ENCODE measurements around the gene PABPN1L. TPM values are rescaled to one million over a fixed set of nuclear protein-coding genes. Genes with fewer than 3 reads are reported as not detected.

The PABPN1L gene
- total and polyA plus RNA-seq, 7 donors: 0.15 TPM; not detected in 6

DNA sequence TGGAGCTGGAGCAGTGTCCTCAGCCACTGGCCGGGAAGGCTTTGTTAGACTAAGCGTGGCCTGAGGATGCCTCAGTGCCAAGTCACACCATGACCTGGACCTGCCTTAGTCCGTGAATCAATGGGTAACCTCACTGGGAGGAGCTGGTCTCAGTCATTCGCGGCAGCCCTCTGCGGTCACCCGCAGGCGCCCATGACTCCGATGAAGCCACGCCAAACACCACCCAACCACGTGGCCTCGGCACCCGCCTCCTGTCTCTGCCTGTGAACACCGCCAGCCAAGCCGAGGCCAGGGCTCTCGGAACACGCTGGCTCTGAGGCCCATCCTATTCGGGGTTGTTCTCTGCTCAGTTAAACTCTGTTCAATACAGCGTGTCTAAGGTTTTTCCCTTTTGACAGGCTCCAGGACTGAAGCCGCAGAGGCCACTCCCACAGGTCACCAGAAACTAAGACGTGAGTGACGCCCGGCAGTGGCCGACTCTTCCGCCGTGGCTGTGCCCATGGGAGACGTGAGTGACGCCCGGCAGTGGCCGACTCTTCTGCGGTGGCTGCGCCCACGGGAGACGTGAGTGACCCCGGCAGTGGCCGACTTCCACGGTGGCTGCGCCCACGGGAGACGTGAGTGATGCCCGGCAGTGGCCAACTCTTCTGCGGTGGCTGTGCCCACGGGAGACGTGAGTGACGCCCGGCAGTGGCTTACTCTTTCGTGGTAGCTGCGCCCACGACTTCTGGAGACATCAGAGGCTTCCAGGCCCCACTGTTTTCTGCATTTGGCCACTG lies 16.8 kb upstream of the PABPN1L start:
- Histone ChIP-seq H3K4me1 (peaks cover 0 to 14% (median 0%) of the 10 kb centered on the region in 4 donors), H3K27me3 (peaks cover 4 to 43% (median 25%) of the 10 kb centered on the region in 3 donors), H3K27ac (no peak overlapping the region), H3K36me3 (no peaks in the 10 kb centered on the region), H3K4me3 (no peak overlapping the region), H3K9me3 (no peaks in the 10 kb centered on the region)
- TF ChIP-seq, protein P1, sequence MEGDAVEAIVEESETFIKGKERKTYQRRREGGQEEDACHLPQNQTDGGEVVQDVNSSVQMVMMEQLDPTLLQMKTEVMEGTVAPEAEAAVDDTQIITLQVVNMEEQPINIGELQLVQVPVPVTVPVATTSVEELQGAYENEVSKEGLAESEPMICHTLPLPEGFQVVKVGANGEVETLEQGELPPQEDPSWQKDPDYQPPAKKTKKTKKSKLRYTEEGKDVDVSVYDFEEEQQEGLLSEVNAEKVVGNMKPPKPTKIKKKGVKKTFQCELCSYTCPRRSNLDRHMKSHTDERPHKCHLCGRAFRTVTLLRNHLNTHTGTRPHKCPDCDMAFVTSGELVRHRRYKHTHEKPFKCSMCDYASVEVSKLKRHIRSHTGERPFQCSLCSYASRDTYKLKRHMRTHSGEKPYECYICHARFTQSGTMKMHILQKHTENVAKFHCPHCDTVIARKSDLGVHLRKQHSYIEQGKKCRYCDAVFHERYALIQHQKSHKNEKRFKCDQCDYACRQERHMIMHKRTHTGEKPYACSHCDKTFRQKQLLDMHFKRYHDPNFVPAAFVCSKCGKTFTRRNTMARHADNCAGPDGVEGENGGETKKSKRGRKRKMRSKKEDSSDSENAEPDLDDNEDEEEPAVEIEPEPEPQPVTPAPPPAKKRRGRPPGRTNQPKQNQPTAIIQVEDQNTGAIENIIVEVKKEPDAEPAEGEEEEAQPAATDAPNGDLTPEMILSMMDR (IDR thresholded peaks at IDR 0.05): no peak
- TF ChIP-seq EP300 (IDR thresholded peaks at IDR 0.05) (no peak), POLR2A (IDR thresholded peaks at IDR 0.05) (no peak), POLR2AphosphoS5 (IDR thresholded peaks at IDR 0.05) (no peak)
- 90 to 95% methylated on average over 49 of the region's 49 CpGs for WGBS, 2 donors
- no peak for DNase-seq
- intact Hi-C loops (cut with DNase I): no loop called here

DNA sequence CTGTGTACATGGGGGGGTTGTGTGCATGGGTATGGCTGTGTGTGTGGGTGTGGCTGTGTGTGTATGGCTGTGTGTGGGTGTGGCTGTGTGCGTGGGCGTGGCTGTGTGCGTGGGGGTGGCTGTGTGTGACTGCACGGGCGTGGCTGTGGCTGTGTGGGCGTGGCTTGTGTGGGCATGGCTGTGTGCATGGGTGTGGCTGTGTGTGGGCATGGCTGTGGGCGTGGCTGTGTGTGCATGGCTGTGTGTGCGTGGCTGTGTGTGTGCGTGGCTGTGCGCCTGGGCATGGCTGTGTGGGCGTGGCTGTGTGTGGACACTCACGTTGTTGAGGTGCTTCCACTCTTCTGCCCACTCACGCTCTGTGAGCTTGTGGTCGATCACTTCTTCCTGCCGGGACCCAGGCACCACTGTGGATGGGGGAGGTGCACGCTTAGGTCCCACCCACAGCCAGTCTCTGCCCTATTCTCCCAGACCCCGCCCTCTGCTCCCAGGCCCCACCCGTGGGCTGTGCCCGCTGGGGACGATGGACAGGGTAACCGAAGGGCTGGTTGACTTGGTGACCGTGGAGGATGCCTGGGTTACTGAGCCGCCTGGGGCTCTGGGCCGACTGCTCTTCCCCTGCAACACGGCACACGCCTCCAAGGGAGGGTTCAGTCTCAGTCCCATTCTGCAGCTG lies 16.0 kb upstream of the PABPN1L start:
- intact Hi-C loops (cut with DNase I): no loop called here
- Histone ChIP-seq H3K36me3 (no peaks in the 10 kb centered on the region), H3K9me3 (no peaks in the 10 kb centered on the region), H3K27me3 (peaks cover 4 to 43% (median 25%) of the 10 kb centered on the region in 3 donors), H3K4me3 (no peak overlapping the region), H3K27ac (no peak overlapping the region), H3K4me1 (peaks cover 0 to 9% (median 0%) of the 10 kb centered on the region in 4 donors)
- DNase-seq: no peak
- TF ChIP-seq POLR2A (IDR thresholded peaks at IDR 0.05) (no peak), POLR2AphosphoS5 (IDR thresholded peaks at IDR 0.05) (no peak), EP300 (IDR thresholded peaks at IDR 0.05) (no peak)
- TF ChIP-seq, protein P1 (IDR thresholded peaks at IDR 0.05): no peak
- WGBS, 2 donors: 45 to 80% methylated on average over 26 of the region's 26 CpGs

- DNase-seq: no peak
- H3K4me1 ChIP-seq: peaks cover 0 to 9% (median 0%) of the 10 kb centered on the region in 4 donors
- H3K36me3 ChIP-seq: no peaks in the 10 kb centered on the region
- no peak overlapping the region for H3K4me3 ChIP-seq
- TF ChIP-seq POLR2AphosphoS5 (IDR thresholded peaks at IDR 0.05) (no peak), POLR2A (IDR thresholded peaks at IDR 0.05) (no peak), EP300 (IDR thresholded peaks at IDR 0.05) (no peak)
- TF ChIP-seq, protein P1 (IDR thresholded peaks at IDR 0.05): no peak
- WGBS, 2 donors: 66 to 88% methylated on average over 27 of the region's 27 CpGs
- intact Hi-C loops (cut with DNase I): no loop called here
- H3K27ac ChIP-seq: no peak overlapping the region
- H3K9me3 ChIP-seq: no peaks in the 10 kb centered on the region
- peaks cover 4 to 43% (median 25%) of the 10 kb centered on the region in 3 donors for H3K27me3 ChIP-seq
Observed at GRCh38 chr16:88881675-88882357, 15.4 kb upstream of the PABPN1L start.

DNA sequence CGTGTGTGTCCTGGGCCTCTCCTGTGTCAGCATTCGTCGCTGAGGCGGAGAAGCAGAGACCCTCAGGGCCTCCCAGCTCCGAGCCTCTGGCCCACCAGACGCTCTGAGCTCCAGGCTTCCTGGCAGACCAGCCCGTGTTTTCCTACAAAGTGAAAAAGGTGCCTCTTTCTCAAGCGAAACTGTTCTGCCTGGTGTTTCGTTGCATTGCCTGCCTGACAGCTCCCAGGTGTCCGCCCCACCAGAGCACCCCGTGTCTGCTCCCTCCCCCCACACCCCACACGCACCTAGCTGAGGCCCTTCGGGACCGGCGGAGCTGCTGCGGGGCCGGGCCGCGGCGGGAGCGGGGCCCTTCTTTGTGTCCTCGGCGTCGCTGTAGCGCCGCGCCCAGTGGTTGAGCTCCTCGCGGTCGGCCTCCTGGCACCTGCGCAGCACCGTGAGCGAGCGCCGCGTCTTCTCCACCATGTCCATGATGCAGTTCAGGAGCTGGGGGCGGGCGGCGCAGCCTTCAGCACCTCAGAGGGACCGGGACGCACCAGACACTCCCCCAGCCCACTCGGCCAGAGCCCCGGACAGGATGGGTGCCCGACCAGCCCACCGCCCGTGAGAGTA lies 14.7 kb upstream of the PABPN1L start:
- no peak overlapping the region for H3K4me3 ChIP-seq
- H3K36me3 ChIP-seq: no peaks in the 10 kb centered on the region
- H3K27me3 ChIP-seq: peaks cover 4 to 40% (median 25%) of the 10 kb centered on the region in 3 donors

More for the DNA sequence above, 14.7 kb upstream of the PABPN1L start:
- intact Hi-C loops (cut with DNase I): no loop called here
- TF ChIP-seq POLR2AphosphoS5 (IDR thresholded peaks at IDR 0.05) (no peak), POLR2A (IDR thresholded peaks at IDR 0.05) (no peak), EP300 (IDR thresholded peaks at IDR 0.05) (no peak)
- TF ChIP-seq, protein P1 (IDR thresholded peaks at IDR 0.05): no peak
- Histone ChIP-seq H3K9me3 (no peaks in the 10 kb centered on the region), H3K27ac (no peak overlapping the region), H3K4me1 (peaks cover 0 to 9% (median 0%) of the 10 kb centered on the region in 4 donors)
- DNase-seq: no peak
- 21 to 73% methylated on average over 46 of the region's 46 CpGs for WGBS, 2 donors

All from sigmoid colon (tissue), 7 donors.